Measurements from ENCODE around the gene ACY1.
A peak's percentile ranks its signal among the peaks of the same experiment; 100 is the strongest.

The ACY1 gene

GRCh38 chr3:51982838-51983577, at the start of gene ACY1:
Gene ACY1 (plus strand): TSS chr3:51983535. CDS start chr3:51984065, 530 bp downstream.
- peak; percentile 86 for DNase-seq

GRCh38 chr3:51934139-51934850, 49.0 kb upstream of the ACY1 start:
- DNase-seq = no peak

- no peak for DNase-seq
Measured at GRCh38 chr3:51934991-51935885, 48.1 kb upstream of the ACY1 start.

- DNase-seq = no peak
Measured at GRCh38 chr3:51935886-51936755, 47.2 kb upstream of the ACY1 start.

- no peak for DNase-seq
Measured at GRCh38 chr3:51937014-51937413, 46.3 kb upstream of the ACY1 start.

- peak; percentile 16 for DNase-seq
Measured at GRCh38 chr3:51937611-51938450, 45.5 kb upstream of the ACY1 start.

GRCh38 chr3:51938780-51939425, 44.4 kb upstream of the ACY1 start:
- DNase-seq = peak; percentile 18

- DNase-seq = peak; percentile 23
Measured at GRCh38 chr3:51940648-51941462, 42.5 kb upstream of the ACY1 start.

- no peak for DNase-seq
Measured at GRCh38 chr3:51941463-51941797, 41.9 kb upstream of the ACY1 start.

- DNase-seq = peak; percentile 99
Measured at GRCh38 chr3:51941798-51942602, 41.3 kb upstream of the ACY1 start, which contains the start of the genes PARP3 and RRP9. Gene PARP3 (plus strand): TSS chr3:51942363. CDS start chr3:51943356, 993 bp downstream. Gene RRP9 (minus strand): TSS chr3:51941904. CDS start chr3:51941867, 37 bp downstream.

GRCh38 chr3:51942603-51943450, 40.5 kb upstream of the ACY1 start:
- DNase-seq = peak; percentile 73

- DNase-seq = no peak
Measured at GRCh38 chr3:51943451-51944391, 39.6 kb upstream of the ACY1 start.

- DNase-seq = no peak
Measured at GRCh38 chr3:51944451-51945021, 38.8 kb upstream of the ACY1 start.

GRCh38 chr3:51945031-51945840, 38.1 kb upstream of the ACY1 start:
- no peak for DNase-seq

GRCh38 chr3:51945926-51946705, 37.2 kb upstream of the ACY1 start:
- DNase-seq = no peak
